AG08395 (cell line): ENCODE data around the gene RPH3AL.
A peak's percentile ranks its signal among the peaks of the same experiment; 100 is the strongest.

ENCODE experiments used
- DNase-seq: peaks from one replicate; pipeline ENCODE4 v3.0.0; 2012; ENCODE audit warnings: mixed read lengths, low spot score

Gene RPH3AL

GRCh38 chr17:301681-302299, 50.8 kb downstream of the RPH3AL start:
- DNase-seq = peak; percentile 48

GRCh38 chr17:300881-301280, 51.7 kb downstream of the RPH3AL start:
- no peak for DNase-seq

- no peak for DNase-seq
Measured at GRCh38 chr17:299546-299945, 53.1 kb downstream of the RPH3AL start.

- no peak for DNase-seq
Measured at GRCh38 chr17:298791-299450, 53.7 kb downstream of the RPH3AL start.

DNA sequence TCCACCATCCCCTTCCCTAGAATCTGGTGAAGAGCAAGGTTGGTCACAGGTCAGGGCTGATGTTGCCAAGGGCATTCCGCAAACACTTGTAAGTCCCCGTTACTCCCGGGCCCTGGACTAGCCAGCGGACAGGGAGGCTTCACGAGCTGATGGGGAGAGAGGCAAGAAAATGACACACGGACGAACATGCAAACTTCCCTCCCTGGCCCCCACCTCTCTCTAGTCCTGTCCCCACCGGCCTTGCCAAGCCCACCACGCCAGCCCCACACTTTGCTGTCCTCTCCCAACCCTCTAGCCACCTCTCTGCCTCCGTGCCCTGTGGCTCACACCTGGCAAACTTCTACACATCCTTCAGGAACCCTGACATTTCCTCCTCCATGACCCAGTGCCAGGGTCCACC, 54.8 kb downstream of the RPH3AL start:
- no peak for DNase-seq

GRCh38 chr17:296906-297690, 55.5 kb downstream of the RPH3AL start:
- DNase-seq = no peak

- no peak for DNase-seq
Measured at GRCh38 chr17:296379-296778, 56.2 kb downstream of the RPH3AL start.

- no peak for DNase-seq
Measured at GRCh38 chr17:292531-293382, 59.9 kb downstream of the RPH3AL start.

GRCh38 chr17:292016-292415, 60.6 kb downstream of the RPH3AL start:
- no peak for DNase-seq

GRCh38 chr17:291587-291986, 61.0 kb downstream of the RPH3AL start:
- no peak for DNase-seq

GRCh38 chr17:290626-291025, 62.0 kb downstream of the RPH3AL start:
- no peak for DNase-seq

DNA sequence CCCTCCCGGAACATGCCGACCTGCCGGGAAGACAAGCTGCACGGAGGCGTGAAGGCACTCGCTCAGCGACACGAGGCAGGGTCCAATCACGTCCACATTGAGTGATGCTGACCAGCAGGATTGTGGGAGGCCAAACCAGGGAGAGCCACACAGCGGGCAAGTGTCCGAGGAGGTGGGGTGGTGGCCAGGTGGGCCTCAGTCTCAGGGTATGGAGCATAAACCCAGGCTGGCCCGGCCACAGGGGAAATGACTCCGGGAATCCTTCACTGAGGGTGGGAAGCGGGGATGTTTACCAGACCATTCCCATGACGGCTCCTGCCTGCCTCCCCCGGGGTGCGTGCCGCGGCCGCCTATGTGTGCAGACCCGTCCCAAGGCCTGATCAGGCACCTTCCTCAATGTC, 62.5 kb downstream of the RPH3AL start:
- no peak for DNase-seq

DNA sequence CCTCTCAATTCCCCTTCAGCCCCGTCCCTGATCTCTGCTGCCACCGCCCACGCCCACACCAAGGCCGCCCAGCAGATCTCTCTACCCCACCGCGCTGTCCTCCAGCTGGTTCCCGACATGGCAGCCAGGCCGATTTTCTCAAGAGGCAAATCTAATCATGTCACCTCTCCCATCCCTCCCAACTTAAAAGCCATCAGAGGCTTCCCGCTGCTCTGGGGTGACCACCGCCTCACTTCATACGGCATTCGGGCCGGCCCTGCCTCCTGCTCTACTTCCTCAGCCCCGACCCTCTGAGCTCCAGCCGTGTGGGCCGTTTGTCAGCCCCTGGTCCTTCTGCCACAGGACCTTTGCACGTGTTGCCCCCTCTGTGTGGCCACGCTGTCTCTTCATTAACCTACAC, 63.2 kb downstream of the RPH3AL start:
- DNase-seq = no peak

DNA sequence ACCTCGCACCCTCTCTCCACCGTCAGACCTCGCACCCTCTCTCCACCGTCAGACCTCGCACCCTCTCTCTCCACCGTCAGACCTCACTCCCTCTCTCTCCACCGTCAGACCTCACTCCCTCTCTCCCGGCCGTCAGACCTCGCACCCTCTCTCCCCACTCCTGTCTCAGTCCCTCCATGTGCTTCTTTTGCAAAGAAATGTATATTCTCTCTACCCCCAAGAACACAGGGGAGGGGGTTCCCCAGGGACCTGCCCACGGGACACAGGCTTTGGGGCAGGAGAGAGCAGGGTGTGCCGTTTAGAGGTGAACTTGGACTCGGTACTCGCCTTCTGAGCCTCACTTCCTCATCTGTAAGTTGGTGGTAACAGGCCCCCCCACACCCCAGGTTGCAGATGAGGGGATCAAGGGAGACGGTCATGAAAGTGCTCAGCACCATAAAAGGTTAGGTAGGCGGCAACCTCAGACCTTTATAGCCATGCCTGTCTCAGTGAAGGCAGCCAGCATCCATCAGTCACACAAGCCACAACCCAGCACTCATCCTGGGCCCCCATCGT, 63.7 kb downstream of the RPH3AL start:
- DNase-seq = no peak

DNA sequence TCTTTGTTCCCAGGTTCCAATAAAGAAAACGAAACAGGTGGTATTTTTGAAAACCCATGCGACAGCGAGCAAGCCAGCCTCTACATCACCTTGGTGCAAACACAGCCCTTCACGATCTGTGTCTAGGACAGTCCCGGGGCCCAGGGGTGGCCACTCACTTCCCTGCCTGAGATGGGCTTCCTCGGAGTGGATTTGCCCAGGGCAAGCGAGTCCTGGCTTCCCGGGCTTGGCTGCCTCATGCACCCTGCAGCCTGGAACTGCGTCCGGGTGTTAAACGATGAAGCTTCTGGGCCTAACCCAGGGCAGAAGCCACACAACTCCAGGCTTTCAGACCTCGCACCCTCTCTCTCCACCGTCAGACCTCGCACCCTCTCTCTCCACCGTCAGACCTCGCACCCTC, 66.0 kb downstream of the RPH3AL start:
- DNase-seq = no peak

DNA sequence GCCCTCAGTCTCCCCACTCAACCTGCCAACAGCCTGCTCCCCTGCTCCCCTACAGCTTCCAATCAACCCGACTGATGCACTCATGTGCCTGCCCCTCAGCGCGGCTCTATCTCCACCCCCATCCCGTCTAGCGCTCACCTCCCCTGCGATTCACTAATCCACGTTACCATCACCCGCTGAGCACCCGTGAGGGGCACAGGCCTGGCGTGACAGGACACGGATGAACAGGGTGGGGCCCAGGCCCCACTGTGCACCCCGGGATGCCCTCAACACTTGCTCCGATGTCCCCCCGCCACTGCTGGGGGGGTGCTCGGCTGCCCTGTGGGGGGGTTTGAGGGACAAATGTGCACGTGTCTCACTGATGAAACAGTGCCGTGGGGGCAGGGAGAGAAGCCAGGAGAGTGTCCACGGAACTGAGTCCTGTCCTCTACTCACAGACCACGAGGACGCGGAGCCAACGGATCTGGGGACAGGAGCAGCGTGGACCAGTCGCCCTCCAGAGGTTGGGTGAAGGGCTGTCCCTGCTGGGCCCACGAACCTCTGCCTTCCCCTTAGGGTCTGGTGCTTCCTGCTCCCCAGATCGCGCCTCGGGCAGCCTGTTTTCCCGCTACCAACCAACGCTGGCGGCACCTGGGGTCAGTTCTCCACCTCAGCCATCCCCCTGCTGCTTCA, 66.7 kb downstream of the RPH3AL start:
- no peak for DNase-seq

DNA sequence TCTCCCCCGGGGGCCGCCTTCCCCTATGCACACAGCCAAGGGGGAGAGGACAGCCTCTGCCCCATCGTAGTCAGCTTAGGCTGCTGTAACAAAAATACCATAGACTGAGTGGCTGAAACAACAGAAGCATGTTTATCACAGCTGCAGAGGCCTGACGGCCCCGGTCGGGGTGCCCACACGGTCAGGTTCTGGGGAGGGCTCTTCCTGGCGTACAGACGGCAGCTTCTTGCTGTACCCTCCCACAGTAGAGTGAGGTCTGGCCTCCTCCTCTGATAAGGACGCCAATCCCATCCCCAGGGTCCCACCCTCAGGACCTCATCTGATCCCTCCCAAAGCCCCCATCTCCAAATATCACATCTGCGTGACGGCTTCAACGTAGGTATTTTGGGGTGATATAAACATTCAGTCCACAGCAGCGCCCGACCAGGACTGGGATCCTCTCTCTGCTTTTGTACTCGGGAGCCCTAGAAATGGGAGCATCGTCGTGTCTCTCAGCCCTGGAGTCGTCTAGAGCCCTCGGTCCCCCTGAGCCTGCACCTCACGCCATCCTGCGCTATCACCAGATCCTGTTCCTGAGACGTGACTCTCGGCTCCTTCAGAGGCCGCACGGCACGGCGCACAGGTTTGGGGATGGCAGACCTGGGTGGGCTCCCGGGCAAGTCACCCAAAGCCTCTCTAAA, 67.8 kb downstream of the RPH3AL start:
- DNase-seq = no peak

DNA sequence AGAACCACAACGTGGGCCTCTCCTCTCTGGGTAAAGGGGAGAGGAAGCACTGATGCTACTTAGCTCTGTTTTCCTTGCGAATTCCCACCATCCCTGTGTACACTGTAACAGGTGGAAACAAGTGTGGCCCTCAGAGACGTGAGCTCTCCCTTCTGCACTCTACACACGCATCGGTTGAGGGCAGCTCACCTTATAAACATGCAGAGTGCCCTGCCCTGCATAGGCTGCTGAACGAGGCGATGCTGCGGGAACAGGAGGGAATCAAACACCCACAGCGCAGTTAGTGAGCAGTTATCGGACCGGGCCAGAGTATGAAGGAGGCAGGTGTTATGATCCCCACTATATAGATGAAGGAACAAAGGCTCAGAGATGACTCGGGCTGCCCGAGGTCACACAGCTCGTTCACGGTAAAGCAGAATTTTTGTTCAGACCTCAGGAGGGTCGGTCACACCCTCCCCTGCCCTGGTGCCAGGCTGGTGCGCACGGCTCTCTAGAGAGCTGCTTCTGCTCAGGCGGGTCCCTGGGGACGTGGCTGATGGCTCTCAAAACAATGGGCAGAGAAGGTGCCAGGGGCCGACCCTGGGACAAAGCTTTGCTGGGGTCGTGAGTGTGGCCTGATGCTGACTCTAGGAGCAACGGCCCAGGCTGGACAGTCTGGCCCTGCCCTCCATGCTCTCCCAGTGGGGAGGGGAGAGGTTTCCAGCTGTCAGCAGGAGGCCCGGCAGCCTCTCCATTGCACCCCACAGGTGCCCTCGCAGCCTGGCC, 68.5 kb downstream of the RPH3AL start:
- DNase-seq = no peak

- DNase-seq = no peak
Measured at GRCh38 chr17:282912-283882, 69.4 kb downstream of the RPH3AL start.
